WI38 (cell line): ENCODE results near the gene METTL26.

Experiments used
- H3K4me3 ChIP-seq: 2 replicates; pipeline ENCODE4 v1.5.1; 2011; ENCODE audit warnings: low read depth, mild to moderate bottlenecking, control low read depth, low read length
- CTCF ChIP-seq: IDR thresholded peaks from 2 replicates; pipeline ENCODE4 v1.5.1; 2012; ENCODE audit warnings: low read depth, mild to moderate bottlenecking, control low read depth, low read length

Gene METTL26

DNA sequence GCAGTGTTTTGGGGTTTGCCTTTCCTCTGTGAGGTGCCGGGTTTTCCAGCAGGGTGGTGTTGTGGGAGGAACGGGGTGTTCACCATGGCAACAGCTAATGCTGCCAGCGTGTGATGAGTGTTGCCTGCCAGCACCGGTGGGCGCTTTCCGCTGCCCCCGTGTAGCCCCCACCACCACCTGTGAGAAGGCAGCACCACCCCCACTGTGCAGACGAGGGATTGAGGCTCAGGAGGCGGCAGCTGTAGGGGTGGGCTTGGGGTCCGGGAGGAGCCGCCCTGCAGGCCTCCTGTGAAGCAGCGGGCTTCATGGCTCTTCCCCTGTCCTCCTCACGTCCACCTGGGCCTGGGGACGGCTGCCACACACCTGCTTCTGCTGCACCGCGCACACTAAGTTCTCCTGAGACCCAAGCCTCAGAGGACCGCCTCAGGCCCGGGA lies 41.0 kb downstream of the METTL26 start:
- TF ChIP-seq CTCF: no peak
- H3K4me3 ChIP-seq: no peak overlapping the region

DNA sequence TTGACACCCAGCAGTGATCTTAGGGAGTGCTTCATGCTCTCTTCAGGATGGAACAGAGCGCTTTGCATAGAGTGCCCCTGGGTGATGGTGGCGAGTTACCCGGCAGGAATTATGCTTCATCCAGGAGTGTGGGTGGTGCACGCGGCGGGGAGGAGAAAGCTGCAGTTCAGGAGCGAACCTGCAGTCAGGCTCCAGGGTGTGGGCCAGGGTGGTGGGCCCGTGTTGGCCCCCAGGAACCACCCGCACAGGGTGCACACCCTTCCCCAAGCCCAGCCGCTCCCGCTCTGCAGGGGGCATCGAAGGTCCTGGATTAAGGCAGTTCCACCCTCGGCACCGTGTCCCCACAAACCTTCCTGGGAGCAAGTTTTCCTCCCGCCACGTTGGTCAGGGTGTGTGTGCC lies 42.3 kb downstream of the METTL26 start:
- no peak overlapping the region for H3K4me3 ChIP-seq
- no peak for TF ChIP-seq CTCF

- H3K4me3 ChIP-seq: no peak overlapping the region
- TF ChIP-seq CTCF: no peak
These were observed 42.7 kb downstream of the METTL26 start for GRCh38 chr16:593406-593805.

- no peak overlapping the region for H3K4me3 ChIP-seq
- no peak for TF ChIP-seq CTCF
These were observed 43.4 kb downstream of the METTL26 start for GRCh38 chr16:592518-593306.

DNA sequence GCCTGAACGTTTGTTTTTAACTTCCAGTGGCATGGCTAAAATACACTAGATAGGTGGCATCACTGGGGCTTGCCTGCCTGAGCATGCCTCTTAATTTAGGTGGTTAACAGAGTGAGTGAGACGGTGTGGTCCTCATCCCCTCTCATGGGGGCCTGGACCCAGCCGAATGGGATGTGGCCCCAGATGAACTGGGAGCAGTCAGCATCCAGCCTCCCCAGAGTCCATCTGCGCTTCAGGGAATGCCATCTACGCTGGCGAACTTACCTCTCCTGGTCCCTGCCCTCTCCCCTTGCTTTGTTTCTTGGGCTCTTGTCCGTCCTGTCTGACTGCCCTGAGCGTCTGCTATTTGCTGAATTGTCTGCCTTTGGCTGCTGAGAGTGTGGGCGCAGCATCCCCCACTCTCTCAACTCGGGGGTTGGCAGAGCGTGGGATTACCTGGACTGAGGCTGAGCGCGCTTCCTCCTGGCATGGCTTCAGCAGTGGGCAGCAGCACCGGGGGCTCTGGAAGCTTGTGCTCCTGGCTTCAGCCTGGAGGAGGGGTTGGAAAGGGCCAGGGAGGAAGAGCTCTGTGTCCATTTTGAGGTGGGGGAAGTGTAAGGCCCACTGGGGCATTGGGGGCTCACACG lies 44.1 kb downstream of the METTL26 start:
- TF ChIP-seq CTCF: no peak
- H3K4me3 ChIP-seq: no peak overlapping the region

DNA sequence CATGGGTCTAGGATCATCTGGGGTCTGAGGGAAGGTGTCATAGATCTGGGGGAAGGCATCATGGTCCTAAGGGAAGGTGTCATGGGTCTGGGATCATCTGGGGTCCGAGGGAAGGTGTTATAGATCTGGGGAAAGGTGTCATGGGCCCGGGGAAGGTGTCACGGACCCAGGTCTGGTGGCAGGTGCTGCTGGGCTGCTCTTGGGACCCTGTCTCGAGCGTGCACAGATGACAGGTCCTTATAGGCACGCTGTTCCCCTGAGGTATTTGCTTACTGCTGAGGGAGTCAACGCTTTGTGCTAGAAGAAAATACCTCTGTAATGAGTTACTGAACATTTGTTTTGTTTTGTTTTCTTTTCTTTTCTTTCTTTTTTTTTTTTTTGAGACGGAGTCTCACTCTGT lies 44.9 kb downstream of the METTL26 start:
- TF ChIP-seq CTCF: no peak
- peak overlapping the region; percentile 87 for H3K4me3 ChIP-seq

GRCh38 chr16:590815-591200 lies 45.3 kb downstream of the METTL26 start:
- peak overlapping the region; percentile 87 for H3K4me3 ChIP-seq
- no peak for TF ChIP-seq CTCF
